Stimulated activated CD8-positive, alpha-beta memory T cell treated with anti-CD3 and anti-CD28 coated beads, Interleukin-4, amount 100 ng/mL, for 24 hours (primary cell): ENCODE measurements around the gene RAPGEFL1.
A peak's percentile ranks its signal among the peaks of the same experiment; 100 is the strongest.
"Not testable (repeated sequence)": the region's sequence is repeated elsewhere in the genome, so short reads cannot be mapped to it uniquely, and the experiment has no call there.

ENCODE experiments used
- DNase-seq: peaks from one replicate; pipeline ENCODE4 v3.0.0-alpha.2; 2020; ENCODE audit warnings: low read depth

Gene RAPGEFL1

DNA sequence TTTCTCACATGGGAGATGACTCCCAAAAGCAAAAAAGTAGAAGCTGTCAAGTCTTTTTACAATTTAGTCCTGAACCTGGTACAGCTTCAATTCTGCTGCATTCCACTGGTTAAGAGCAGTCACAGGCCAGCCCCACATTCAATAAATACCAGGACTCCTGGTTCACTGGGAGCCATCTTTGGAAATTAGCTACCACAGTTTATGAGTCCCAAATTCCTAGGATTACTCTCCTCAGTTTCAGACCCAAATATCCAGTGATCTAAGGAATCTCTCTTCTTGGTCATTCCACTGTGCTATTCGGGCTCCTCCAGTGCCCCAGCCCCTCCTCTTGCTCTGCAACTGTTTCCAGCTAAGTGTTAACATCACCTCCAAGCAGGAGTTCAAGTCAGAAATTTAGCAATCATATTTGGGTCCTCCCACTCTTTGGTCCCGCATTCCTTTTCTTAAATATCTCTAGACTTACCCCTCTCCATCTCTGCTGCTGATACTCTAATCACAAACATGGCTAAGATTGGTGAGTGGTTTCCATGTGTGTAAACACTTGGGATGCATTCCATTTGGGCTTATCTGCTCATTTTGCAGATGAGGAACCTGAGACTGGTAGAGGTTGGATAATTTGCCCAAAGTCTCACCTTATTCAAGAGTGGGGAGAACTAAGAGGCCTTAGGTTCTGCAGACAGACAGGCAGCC lies 32.3 kb downstream of the RAPGEFL1 start:
- DNase-seq, result no peak

DNA sequence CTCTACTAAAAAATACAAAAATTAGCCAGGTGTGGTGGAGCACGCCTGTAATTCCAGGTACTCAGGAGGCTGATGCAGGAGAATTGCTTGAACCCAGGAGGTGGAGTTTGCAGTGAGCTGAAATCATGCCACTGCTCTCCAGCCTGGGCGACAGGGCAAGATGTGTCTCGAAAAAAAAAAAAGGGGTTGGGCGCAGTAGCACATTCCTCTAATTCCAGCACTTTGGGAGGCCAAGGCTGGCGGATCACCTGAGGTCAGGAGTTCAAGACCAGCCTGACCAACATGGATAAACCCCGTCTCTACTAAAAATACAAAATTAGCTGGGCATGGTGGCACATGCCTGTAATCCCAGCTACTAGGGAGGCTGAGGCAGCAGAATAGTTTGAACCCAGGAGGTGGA lies 36.6 kb downstream of the RAPGEFL1 start:
- DNase-seq, result not testable (repeated sequence)

DNA sequence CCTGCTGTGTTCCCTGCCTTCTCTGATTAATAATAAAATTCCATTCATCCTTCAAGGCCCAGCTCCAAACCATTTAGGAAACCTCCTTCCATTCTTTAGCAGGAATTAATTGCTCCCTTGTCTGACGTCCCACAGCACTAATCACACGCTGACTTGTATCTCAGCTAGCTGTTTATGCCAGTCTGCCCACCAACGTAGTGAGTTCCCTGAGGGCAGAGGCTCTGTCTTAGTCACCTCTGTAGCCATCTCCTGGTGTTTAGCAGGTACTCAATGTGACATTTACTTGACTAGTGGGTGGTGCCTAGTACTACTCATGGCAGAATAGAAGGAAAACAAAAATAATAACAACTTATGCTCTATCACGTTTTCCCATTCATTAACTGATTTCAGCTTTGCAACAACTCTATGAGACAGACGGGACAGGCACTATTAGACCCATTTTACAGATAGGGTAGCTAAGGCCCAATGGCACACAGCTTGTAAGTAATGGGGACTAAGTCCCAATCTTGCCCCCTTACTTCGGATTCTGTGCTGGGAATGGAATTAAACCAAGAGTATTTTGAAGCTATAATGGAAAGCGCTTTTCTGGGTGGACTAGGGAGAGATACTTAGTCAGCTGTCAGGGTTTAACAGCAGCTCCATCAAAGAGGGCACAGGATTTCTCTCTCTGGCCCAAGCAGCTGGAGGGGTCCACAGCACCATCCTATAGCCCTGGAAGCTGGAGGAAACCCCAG lies 40.9 kb downstream of the RAPGEFL1 start:
- no peak for DNase-seq

DNA sequence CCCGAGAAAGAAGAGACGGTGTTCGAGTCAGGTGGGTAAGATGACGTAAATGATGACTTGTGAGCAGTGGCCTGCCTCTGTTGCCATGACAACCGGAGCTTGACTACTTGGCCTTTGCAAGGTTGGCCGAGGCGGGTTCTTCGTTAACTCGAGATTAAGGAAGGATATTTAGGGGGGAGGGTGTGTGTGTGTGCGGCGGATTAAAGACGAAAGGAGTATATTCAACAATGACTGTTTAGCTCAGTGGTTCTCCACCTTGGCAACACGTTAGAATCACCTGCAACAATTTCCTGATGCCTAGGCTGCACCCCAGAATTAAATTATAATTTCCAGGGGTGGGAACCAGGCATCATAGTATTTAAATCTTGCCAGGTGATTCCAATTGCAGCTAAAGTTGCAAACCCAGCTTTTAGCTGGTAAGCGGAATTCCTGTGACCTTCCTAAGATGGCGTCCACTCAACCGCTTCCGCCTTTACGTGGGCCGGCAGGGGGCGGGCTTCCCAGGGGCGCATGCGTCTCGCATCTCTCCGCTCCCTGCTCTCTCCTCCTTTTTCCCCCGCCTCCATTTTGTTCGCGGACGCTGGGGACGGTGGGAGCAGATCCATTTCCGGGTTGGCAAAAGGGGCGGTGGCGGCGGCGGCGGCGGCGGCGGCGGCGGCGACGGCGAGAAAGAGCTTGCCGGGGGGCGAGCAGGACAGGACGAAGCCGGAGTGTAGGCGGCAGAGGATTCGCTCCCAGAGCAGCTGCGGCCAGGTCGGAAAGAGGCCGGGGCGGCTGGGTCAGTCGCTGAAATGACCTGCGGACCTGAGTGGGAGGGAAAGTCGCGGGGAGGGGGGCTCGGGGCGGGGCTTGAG lies 41.7 kb downstream of the RAPGEFL1 start, which contains the start of gene WIPF2:
WIPF2 (plus strand) TSS at position 565 of the 854 bp plus-strand sequence. CDS start 37,156 bp downstream, outside the sequence.
- DNase-seq, result peak; percentile 96

DNA sequence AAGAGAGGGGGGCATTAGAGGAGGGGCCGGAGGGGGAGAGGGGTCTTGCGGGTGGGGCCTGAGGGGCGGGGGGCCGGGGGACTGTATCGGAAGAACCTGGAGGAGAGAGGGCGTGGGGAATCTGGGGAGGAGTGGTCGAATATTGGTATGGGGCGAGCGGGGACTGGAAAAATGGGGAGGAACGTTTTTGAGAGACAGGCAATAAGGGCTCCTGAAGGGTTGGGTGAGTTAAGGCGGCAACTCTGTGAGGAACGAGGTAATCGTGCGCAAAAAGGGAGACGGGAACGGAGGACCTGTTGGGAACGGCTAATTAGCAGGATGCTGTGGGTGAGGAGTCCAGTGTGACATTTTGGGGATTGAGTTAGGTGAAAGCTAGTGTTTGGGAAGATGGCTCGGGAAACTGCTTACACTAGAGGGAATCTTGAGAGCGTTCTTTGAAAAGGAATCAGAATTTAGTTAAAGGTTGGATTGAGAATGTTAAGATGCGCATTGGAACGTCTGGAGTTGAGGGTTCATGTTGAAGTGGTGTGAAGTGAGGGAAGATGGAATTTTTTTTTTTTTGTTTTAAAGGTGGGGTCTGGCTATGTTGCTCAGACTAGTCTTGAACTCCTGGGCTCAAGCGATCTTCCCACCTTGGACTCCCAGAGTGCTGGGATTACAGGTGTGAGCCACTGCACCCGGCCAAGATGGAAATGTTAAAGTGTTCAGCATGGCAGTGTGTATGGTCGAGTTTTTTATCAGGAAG lies 42.5 kb downstream of the RAPGEFL1 start:
- DNase-seq, result no peak

DNA sequence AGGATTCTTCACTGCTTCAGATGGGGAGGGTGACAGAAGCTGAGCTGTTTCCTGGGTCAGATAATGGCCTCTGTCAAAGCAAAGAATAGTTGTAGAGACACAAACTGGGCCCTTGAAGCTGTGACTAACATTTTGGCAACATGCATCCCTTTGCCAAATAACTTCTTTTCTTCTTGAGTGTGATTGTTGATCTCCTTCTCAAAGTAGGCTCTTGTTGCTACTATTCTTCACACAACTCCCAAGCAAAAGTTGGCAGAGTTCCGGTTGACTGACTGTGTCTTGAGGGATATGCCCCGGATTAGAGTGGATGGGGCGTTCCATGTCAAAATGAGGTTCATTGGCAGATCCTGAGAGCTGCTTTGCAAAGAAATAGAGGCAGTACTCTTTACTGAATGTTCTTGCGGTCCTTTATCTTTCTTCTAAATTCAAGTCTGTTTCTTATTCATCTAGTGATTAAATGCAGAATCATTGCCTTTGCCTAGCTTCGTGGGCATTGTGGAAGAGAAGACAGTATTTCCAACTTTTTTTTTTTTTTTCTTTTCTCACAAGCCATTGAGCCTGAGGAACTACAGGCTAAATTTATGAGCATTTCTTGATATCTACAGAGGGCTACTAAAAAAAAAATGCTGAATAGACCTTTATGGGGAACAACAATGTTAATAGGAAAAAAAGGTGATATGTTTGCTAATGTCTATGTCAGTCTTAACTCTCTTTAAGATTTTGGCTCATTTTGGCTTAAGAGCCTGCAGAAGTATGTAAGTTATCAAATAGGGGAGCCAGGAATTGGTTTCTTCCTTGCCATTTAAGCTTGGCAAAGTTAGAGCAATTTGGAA lies 47.7 kb downstream of the RAPGEFL1 start:
- no peak for DNase-seq

DNA sequence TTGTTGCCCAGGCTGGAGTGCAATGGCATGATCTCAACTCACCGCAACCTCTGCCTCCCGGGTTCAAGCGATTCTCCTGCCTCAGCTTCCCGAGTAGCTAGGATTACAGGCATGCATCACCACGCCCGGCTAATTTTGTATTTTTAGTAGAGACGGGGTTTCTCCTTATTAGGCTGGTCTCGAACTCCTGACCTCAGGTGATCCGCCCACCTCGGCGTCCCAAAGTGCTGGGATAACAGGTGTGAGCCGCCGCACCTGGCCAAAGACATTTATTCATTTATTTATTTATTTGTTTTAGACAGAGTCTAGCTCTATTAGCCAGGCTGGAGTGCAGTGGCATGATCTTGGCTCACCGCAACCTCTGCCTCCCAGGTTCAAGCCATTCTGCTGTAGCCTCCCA lies 51.9 kb downstream of the RAPGEFL1 start:
- DNase-seq, result not testable (repeated sequence)

DNA sequence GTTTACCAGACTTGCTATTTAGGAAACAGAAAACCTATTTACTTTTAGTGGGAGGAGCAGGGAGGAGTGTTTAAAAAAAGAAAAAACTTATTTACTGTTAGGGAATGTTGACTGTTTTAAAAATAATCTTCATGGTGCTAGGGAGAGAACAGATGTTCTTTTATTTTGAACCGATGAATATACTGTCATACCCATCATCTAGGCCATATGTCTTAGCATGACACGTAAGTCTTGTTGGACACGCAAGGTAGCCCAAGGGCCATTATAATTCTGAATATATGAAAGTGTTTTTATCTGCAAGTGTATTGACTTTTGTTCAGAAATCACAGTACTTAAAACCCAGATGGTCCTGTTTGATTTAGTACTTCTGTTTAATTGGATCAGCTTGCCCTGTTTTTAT lies 53.4 kb downstream of the RAPGEFL1 start:
- no peak for DNase-seq

DNA sequence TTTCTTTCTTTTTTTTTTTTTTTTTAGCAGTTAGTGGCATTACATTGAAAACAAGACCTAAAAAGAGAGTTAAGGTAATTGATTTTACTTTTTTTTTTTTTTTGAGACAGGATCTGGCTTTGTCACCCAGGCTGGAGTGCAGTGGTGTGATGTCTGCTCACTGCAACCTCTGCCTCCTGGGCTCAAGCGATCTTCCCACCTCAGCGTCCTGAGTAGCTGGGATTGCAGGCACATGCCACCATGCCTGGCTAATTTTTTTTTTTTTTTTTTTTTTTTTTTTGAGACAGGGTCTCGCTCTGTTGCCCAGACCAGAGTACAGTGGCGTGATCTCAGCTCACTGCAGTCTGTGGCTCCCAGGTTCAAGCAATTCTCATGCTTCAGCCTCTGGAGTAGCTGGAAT lies 54.7 kb downstream of the RAPGEFL1 start:
- not testable (repeated sequence) for DNase-seq

DNA sequence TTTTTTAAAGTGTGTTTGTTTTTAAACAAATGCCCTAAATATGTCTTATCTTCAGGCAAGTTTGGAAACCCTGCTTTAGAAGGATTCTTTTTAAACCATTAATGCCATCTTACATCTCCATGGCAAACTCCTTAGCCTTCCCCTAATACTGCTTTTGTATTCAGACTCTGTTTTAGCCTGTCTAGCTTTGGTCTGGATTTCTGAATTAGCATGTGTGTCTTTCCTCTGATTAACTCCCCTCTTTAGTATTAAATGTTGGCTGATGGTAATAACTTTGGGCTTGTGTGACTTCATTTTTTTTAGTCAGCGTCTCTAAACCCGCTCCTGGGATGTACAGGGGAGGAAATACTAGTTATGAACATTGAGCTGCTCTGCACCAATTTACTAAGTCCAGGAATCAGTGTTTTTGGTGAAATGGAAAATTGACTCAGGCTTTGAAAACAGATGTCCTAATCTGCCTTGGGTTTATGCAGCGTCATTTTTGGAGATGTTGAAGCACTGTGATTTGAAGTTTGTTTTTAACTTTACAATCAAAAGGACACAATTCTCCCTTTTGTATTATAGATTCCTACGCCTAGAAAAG lies 64.1 kb downstream of the RAPGEFL1 start:
- no peak for DNase-seq

DNA sequence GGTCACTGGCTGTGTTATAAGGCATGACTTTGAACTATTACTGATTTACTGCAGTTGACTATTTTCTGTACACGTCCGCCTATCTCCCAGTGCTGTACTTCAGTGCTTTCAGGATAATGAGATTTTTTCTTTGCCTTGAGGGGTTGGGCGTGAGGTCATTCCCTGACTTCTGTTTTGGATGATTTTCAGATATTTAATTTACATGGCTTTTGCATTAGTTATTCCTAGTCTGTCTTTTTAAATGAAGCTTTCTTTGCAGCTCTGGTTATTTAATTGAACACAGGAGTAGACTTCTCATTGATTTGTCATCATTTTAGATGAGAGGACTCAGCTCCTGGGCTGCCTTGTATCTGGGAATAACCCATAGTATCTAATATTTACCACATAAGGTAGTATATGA lies 65.5 kb downstream of the RAPGEFL1 start:
- no peak for DNase-seq

DNA sequence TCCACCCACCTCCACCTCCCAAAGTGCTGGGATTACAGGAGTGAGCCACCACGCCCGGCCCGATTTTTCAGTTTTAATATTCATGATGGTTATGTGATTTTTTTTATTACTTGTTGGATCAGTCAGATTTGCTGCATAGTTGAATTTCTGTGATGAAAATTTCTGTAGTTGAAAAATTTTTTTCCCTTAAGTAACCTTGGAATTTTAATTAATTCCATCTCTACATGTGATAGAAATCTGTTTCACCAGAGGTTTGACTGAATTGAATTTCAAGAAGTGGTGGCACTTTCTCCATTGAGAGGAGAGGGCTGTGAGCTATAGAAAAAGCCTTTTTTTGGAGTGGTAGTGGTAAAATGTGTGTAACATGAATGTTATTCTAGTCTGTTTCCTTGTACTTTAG lies 66.5 kb downstream of the RAPGEFL1 start:
- no peak for DNase-seq

DNA sequence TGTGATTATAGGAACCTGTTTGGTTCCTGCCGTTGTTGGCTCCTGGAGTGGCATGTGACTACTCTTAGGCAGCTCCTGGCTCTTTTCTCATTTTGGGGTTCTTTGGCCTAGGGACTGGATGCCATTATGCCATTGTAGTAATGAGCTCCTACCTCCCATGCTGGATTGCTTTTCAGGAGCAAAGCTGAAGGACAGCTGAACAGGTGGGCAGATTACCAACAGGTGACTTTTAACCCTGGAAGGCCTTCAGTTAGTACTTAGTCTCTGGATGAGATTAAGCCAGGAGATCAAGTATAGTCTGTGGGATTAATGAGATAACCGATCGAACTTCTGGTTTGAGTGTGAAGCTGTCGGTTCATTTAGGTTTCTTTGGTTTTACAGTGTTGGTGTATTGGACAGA lies 67.0 kb downstream of the RAPGEFL1 start:
- no peak for DNase-seq
